ENCODE measurements around the gene NUDT9.

Gene NUDT9

DNA sequence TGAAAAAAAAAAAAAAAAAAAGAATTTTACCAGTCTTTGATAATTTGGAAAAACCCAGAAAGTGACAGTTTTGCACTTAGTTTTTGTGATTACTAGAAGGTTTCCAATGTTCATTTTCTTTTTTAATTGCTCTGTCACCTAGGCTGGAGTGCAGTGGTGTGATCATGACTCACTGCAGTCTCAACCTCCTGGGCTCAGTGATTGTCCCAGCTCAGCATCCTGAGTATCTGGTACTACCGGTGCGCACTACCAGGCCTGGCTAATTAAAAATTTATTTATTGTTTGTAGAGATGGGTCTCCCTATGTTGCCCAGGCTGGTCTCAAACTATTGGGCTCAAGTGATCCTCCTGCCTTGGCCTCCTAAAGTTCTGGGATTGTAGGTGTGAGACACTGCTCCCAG, 3.3 kb downstream of the NUDT9 start:
- no peak for DNase-seq (ENCODE audit: low read depth)
- TF ChIP-seq CTCF (IDR thresholded peaks at IDR 0.05; ENCODE audit: insufficient read depth, low read depth, low read length, missing control alignments) = no peak
- H3K4me3 ChIP-seq (ENCODE audit: low read depth, low read length) = no peak overlapping the region

GRCh38 chr4:87426865-87427517, 4.6 kb downstream of the NUDT9 start:
- no peak overlapping the region for H3K4me3 ChIP-seq (ENCODE audit: low read depth, low read length)
- no peak for TF ChIP-seq CTCF (IDR thresholded peaks at IDR 0.05; ENCODE audit: insufficient read depth, low read depth, low read length, missing control alignments)
- no peak for DNase-seq (ENCODE audit: low read depth)

GRCh38 chr4:87427518-87427868, 5.1 kb downstream of the NUDT9 start:
- DNase-seq (ENCODE audit: low read depth) = no peak
- no peak overlapping the region for H3K4me3 ChIP-seq (ENCODE audit: low read depth, low read length)
- TF ChIP-seq CTCF (IDR thresholded peaks at IDR 0.05; ENCODE audit: insufficient read depth, low read depth, low read length, missing control alignments) = no peak

DNA sequence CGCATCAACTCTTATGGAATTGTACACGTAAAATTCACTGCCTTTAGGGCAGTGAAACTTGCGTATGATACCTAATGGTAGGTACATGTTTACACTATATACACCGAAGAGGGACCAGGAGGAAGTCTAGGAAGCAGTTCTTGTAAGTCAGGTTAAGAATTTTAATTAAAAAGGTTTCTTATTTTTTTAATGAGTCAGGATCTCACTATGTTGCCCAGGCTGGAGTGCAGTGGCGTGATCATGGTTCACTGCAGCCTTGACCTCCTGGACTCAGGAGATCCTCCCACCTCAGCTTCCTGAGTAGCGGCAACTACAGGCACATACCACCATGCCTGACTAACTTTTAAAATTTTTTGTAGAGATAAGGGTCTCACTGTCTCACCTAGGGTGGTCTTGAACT, 6.6 kb downstream of the NUDT9 start:
- no peak overlapping the region for H3K4me3 ChIP-seq (ENCODE audit: low read depth, low read length)
- TF ChIP-seq CTCF (IDR thresholded peaks at IDR 0.05; ENCODE audit: insufficient read depth, low read depth, low read length, missing control alignments) = no peak
- DNase-seq (ENCODE audit: low read depth) = no peak

GRCh38 chr4:87430038-87430437, 7.7 kb downstream of the NUDT9 start:
- DNase-seq (ENCODE audit: low read depth) = no peak
- H3K4me3 ChIP-seq (ENCODE audit: low read depth, low read length) = no peak overlapping the region
- no peak for TF ChIP-seq CTCF (IDR thresholded peaks at IDR 0.05; ENCODE audit: insufficient read depth, low read depth, low read length, missing control alignments)

GRCh38 chr4:87433342-87433741, 11.0 kb downstream of the NUDT9 start:
- no peak overlapping the region for H3K4me3 ChIP-seq (ENCODE audit: low read depth, low read length)
- TF ChIP-seq CTCF (IDR thresholded peaks at IDR 0.05; ENCODE audit: insufficient read depth, low read depth, low read length, missing control alignments) = no peak
- no peak for DNase-seq (ENCODE audit: low read depth)

DNA sequence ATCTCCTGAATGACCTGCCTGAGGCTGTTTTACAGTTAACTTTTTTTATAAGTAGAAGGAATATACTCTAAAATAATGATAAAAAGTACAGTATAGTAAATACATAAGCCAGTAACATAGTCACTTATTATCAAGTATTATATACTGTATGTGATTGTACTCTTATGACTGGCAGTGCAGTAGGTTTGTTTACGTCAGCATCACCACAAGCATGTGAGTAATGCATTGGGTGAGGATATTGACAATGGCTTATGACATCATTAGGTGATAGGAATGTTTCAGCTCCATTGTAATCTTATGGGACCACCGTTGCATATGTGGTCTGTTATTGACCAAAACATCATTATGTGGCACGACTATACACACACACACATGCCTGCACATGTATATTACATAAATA, 20.5 kb downstream of the NUDT9 start:
- no peak overlapping the region for H3K4me3 ChIP-seq (ENCODE audit: low read depth, low read length)
- no peak for DNase-seq (ENCODE audit: low read depth)
- TF ChIP-seq CTCF (IDR thresholded peaks at IDR 0.05; ENCODE audit: insufficient read depth, low read depth, low read length, missing control alignments) = no peak

Measured in GM12865 (cell line).